Psoas muscle (tissue), 8 donors: ENCODE results near the gene RAB25. TPM values are rescaled to one million over a fixed set of nuclear protein-coding genes. Genes with fewer than 3 reads are reported as not detected.
A peak's percentile ranks its signal among the peaks of the same experiment; 100 is the strongest.

Source experiments
- ATAC-seq, 4 donors: fragments of 200-7000 bp; cut with Tn5 transposase; one replicate each; pipeline ENCODE4 v1.9.1; 2020; ENCODE audit warnings: moderate library complexity in 3 of 4, mild to moderate bottlenecking in 2 of 4
- DNase-seq, 2 donors: peaks; one replicate each; pipeline ENCODE4 v3.0.0-alpha.2; 2020
- H3K27ac ChIP-seq: fragments of 200-600 bp; one replicate; pipeline ENCODE4 v1.8.0; 2022
- H3K27me3 ChIP-seq, 3 donors: fragments of 200-600 bp in 1 of 3; one replicate each; pipeline versions ENCODE4 v1.6.1 to v1.8.0; 2013 to 2022; ENCODE audit warnings: low read length in 2 of 3, mild to moderate bottlenecking in 2 of 3, moderate library complexity in 1 of 3; ENCODE audit not compliant: insufficient read depth in 3 of 3
- H3K36me3 ChIP-seq, 2 donors: fragments of 200-600 bp in 1 of 2; one replicate each; pipeline versions ENCODE4 v1.6.1 to v1.8.0; 2013 to 2022; ENCODE audit warnings: low read depth in 1 of 2, mild to moderate bottlenecking in 1 of 2, moderate library complexity in 1 of 2; ENCODE audit not compliant: insufficient read depth in 1 of 2
- H3K4me1 ChIP-seq: fragments of 200-600 bp; one replicate; pipeline ENCODE4 v1.8.0; 2022
- H3K4me3 ChIP-seq: fragments of 200-600 bp; one replicate; pipeline ENCODE4 v1.8.0; 2022; ENCODE audit warnings: mild to moderate bottlenecking
- H3K9me3 ChIP-seq: fragments of 200-600 bp; one replicate; pipeline ENCODE4 v1.8.0; 2022
- CTCF ChIP-seq: fragments of 200-600 bp; IDR thresholded peaks from one replicate; pipeline ENCODE4 v1.8.0; 2022; ENCODE audit warnings: antibody characterized with exemption
- WGBS, 3 donors: extraction: QIAGEN DNeasy Blood & Tissue Kit; methylation state at CpG; one replicate each; pipeline versions ENCODE4 v1.1.6 to v1.1.7; 2013; 5-methylcytosine and 5-hydroxymethylcytosine counted together
- intact Hi-C, 2 donors: fragments of 100-400 bp; cut with DNase I; formaldehyde crosslinking; loops; one replicate each; pipeline versions ENCODE4 v1.11.0 to v1.14.2; 2022
- polyA plus RNA-seq, 3 donors: library from polyadenylated mRNA; stranded (reverse); fragments of 200-250 nt; gene quantifications; one replicate each; pipeline ENCODE4 v1.2.3, GENCODE V29; 2013
- total RNA-seq, 4 donors: library from RNA; stranded (reverse); fragmentation: NEBNext Ultra II Directional in 2 of 4; extraction: Animal tissue kit (Norgen Biotek cat#: 25700) in 2 of 4; gene quantifications; one replicate each; pipeline versions ENCODE4 v1.2.1 to v1.2.4, GENCODE V29; 2021 to 2023
- donor health status: healthy with polysubstance abuse.
- donor health status: DM: no; HTN: no; CAD: no; lungs with moderate emphysema.
- donor health status: Bipolar disorder and iron deficiency.
- donor health status: healthy.
- donor health status: DM: yes; HTN: yes; CAD: no.
- donor health status: DM: no; HTN: no; CAD: no.
- donor health status: DM: no; HTN: no; CAD: no.
- donor health status: DM: yes; HTN: yes; CAD: no.

The RAB25 gene
- total and polyA plus RNA-seq, 7 donors = 0.07 to 0.34 (median 0.13) TPM; not detected in 4

- intact Hi-C loops = no loop called here
- Histone ChIP-seq H3K27ac (peak overlapping the region; percentile 96), H3K4me3 (peak overlapping the region; percentile 97), H3K9me3 (no peaks in the 10 kb centered on the region), H3K36me3 (peaks cover 0 to 49% of the 10 kb centered on the region in 2 donors), H3K27me3 (no peaks in the 10 kb centered on the region), H3K4me1 (peaks cover 28% of the 10 kb centered on the region)
- ATAC-seq (peak; percentile 0 to 22 (median 15)), DNase-seq (peak; percentile 67 to 75)
- 1 to 3% (median 2%) methylated on average over 40 to 63 of the region's 63 CpGs for WGBS, 3 donors
- no peak for TF ChIP-seq CTCF
Observed at GRCh38 chr1:156052862-156053767, 7.8 kb upstream of the RAB25 start.

GRCh38 chr1:156053768-156054499 is 7.0 kb upstream of the RAB25 start, which contains the start of gene UBQLN4:
TSS of gene UBQLN4 (minus strand) at chr1:156053798. CDS start at chr1:156053701, 97 bp downstream.
- 0% methylated on average over 19 to 45 of the region's 49 CpGs for WGBS, 3 donors
- DNase-seq = peak; percentile 88 to 95
- H3K27me3 ChIP-seq = no peaks in the 10 kb centered on the region
- ATAC-seq = peak; percentile 84 to 88 (median 84)
- TF ChIP-seq CTCF = peak; percentile 46
- H3K4me3 ChIP-seq = peak within 1 kb of the TSS; percentile 97
- H3K27ac ChIP-seq = peak within 1 kb of the TSS; percentile 96
- no peaks in the 10 kb centered on the region for H3K9me3 ChIP-seq
- H3K36me3 ChIP-seq = peaks cover 0 to 48% of the 10 kb centered on the region in 2 donors
- intact Hi-C loops = no loop called here
- peaks cover 28% of the 10 kb centered on the region for H3K4me1 ChIP-seq

- ATAC-seq = peak; percentile 85 to 91 (median 90)
- DNase-seq = peak; percentile 99
- no peak for TF ChIP-seq CTCF
- peaks cover 28% of the 10 kb centered on the region for H3K4me1 ChIP-seq
- peaks cover 0 to 40% of the 10 kb centered on the region in 2 donors for H3K36me3 ChIP-seq
- peak within 1 kb of the TSS; percentile 96 for H3K27ac ChIP-seq
- no peaks in the 10 kb centered on the region for H3K9me3 ChIP-seq
- whole genome bisulfite sequencing, 3 donors = 0 to 1% (median 0%) methylated on average over 53 of the region's 53 CpGs
- no peaks in the 10 kb centered on the region for H3K27me3 ChIP-seq
- intact Hi-C loops = loop anchor here in 1 of 2 donors (5.0 kb wide), 1 partner anchor 37 kb away; no protein-coding TSS in a partner anchor
- H3K4me3 ChIP-seq = peak within 1 kb of the TSS; percentile 97
Observed at GRCh38 chr1:156054500-156055280, 6.3 kb upstream of the RAB25 start, which contains the start of gene LAMTOR2. TSS of gene LAMTOR2 (plus strand) at chr1:156054782. CDS start at chr1:156054890, 108 bp downstream.
